ENCODE data around the gene PIP5K1B.

PIP5K1B gene

DNA sequence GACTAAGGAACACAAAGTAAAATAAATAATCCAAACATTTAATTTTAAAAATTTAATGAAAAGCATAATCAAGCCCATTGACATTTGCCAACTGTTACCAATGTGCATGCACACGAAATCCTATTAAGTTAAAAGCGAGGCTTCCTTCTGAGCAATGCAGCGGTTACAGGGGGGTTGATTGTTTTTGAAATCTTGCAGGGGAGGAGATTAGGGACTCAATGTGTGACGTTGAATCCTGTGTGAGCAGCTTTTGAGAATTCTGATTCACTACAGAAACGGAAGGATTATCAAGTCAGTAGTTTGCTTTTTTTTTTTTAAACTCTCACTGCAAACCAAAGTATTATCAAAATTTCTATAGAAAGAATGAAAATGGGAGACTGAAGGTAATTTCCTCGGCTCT lies 199.4 kb downstream of the PIP5K1B start:
- ATAC-seq: no peak
- no peak for TF ChIP-seq TOX (CRISPR knock-in tag; IDR thresholded peaks at IDR 0.05; ENCODE audit: borderline replicate concordance)

- ATAC-seq: no peak
- no peak for TF ChIP-seq TCF4 (CRISPR knock-in tag; IDR thresholded peaks at IDR 0.05; ENCODE audit: borderline replicate concordance)
- TF ChIP-seq CSDC2 (CRISPR knock-in tag; IDR thresholded peaks at IDR 0.05): no peak
- no peak for TF ChIP-seq TOX (CRISPR knock-in tag; IDR thresholded peaks at IDR 0.05; ENCODE audit: borderline replicate concordance)
- TF ChIP-seq PATZ1 (CRISPR knock-in tag; IDR thresholded peaks at IDR 0.05; ENCODE audit: borderline replicate concordance): no peak
- no peak for TF ChIP-seq ISL1 (CRISPR knock-in tag; IDR thresholded peaks at IDR 0.05)
- no peak for TF ChIP-seq TSHZ2 (CRISPR knock-in tag; IDR thresholded peaks at IDR 0.05)
- no peak for TF ChIP-seq ZFP3 (CRISPR knock-in tag; IDR thresholded peaks at IDR 0.05)
- no peak for TF ChIP-seq ARNTL (CRISPR knock-in tag; IDR thresholded peaks at IDR 0.05; ENCODE audit: borderline replicate concordance, low read depth)
- no peak for TF ChIP-seq ZNF70 (CRISPR knock-in tag; IDR thresholded peaks at IDR 0.05)
- no peak for TF ChIP-seq CSRNP3 (CRISPR knock-in tag; IDR thresholded peaks at IDR 0.05)
- no peak for TF ChIP-seq ZNF8 (CRISPR knock-in tag; IDR thresholded peaks at IDR 0.05)
- TF ChIP-seq ESRRG (CRISPR knock-in tag; IDR thresholded peaks at IDR 0.05): no peak
Measured at GRCh38 chr9:68905129-68905528, 200.1 kb downstream of the PIP5K1B start.

- ATAC-seq: no peak
- no peak for TF ChIP-seq ARNTL (CRISPR knock-in tag; IDR thresholded peaks at IDR 0.05; ENCODE audit: borderline replicate concordance, low read depth)
- no peak for TF ChIP-seq TOX (CRISPR knock-in tag; IDR thresholded peaks at IDR 0.05; ENCODE audit: borderline replicate concordance)
Measured at GRCh38 chr9:68907910-68908309, 202.9 kb downstream of the PIP5K1B start.

DNA sequence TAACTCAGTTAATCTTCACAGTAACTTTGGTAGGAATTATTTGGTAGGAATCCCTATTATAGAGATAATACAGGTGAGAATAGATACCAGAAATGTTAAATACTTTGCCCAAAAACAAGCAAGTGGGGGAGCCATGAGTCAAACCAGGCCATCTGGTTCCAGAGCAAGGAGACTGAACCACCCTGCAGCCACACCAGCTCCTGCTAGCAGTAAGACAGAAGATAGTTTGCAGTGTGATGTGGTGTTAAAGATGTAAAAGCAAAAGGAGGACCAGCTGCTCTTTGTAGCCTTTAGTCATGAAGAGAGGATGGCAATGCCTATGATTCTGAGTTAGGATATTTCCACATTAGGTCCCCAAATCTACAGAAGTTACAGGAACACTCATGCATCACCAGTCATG lies 207.5 kb downstream of the PIP5K1B start:
- no peak for ATAC-seq
- no peak for TF ChIP-seq GLIS3 (CRISPR knock-in tag; IDR thresholded peaks at IDR 0.05)

- ATAC-seq: no peak
- TF ChIP-seq ZNF8 (CRISPR knock-in tag; IDR thresholded peaks at IDR 0.05): no peak
- no peak for TF ChIP-seq TSHZ2 (CRISPR knock-in tag; IDR thresholded peaks at IDR 0.05)
- no peak for TF ChIP-seq ZFP3 (CRISPR knock-in tag; IDR thresholded peaks at IDR 0.05)
- TF ChIP-seq CSDC2 (CRISPR knock-in tag; IDR thresholded peaks at IDR 0.05): no peak
- TF ChIP-seq CSRNP3 (CRISPR knock-in tag; IDR thresholded peaks at IDR 0.05): no peak
- no peak for TF ChIP-seq ZNF565 (CRISPR knock-in tag; conservative IDR thresholded peaks at IDR 0.05; ENCODE audit: low read depth)
- TF ChIP-seq PPARA (CRISPR knock-in tag; IDR thresholded peaks at IDR 0.05; ENCODE audit: borderline replicate concordance): no peak
- no peak for TF ChIP-seq ZC3H10 (CRISPR knock-in tag; IDR thresholded peaks at IDR 0.05)
- TF ChIP-seq ESRRG (CRISPR knock-in tag; IDR thresholded peaks at IDR 0.05): no peak
- TF ChIP-seq OSR1 (CRISPR knock-in tag; IDR thresholded peaks at IDR 0.05): no peak
- no peak for TF ChIP-seq ISL1 (CRISPR knock-in tag; IDR thresholded peaks at IDR 0.05)
- TF ChIP-seq, protein P1, sequence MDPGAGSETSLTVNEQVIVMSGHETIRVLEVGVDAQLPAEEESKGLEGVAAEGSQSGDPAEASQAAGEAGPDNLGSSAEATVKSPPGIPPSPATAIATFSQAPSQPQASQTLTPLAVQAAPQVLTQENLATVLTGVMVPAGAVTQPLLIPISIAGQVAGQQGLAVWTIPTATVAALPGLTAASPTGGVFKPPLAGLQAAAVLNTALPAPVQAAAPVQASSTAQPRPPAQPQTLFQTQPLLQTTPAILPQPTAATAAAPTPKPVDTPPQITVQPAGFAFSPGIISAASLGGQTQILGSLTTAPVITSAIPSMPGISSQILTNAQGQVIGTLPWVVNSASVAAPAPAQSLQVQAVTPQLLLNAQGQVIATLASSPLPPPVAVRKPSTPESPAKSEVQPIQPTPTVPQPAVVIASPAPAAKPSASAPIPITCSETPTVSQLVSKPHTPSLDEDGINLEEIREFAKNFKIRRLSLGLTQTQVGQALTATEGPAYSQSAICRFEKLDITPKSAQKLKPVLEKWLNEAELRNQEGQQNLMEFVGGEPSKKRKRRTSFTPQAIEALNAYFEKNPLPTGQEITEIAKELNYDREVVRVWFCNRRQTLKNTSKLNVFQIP (CRISPR knock-in tag; IDR thresholded peaks at IDR 0.05; ENCODE audit: borderline replicate concordance, low read depth): no peak
- no peak for TF ChIP-seq ARNTL (CRISPR knock-in tag; IDR thresholded peaks at IDR 0.05; ENCODE audit: borderline replicate concordance, low read depth)
- TF ChIP-seq RARB (CRISPR knock-in tag; IDR thresholded peaks at IDR 0.05): no peak
- no peak for TF ChIP-seq PATZ1 (CRISPR knock-in tag; IDR thresholded peaks at IDR 0.05; ENCODE audit: borderline replicate concordance)
- no peak for TF ChIP-seq TOX (CRISPR knock-in tag; IDR thresholded peaks at IDR 0.05; ENCODE audit: borderline replicate concordance)
Measured at GRCh38 chr9:68913054-68913453, 208.0 kb downstream of the PIP5K1B start.

Measured in SK-N-SH treated with all-trans-retinoic acid at 6 μM for 48 hours (cell line).